SIG-M5 (cell line): ENCODE measurements around the gene SPATA22.
"Not testable (repeated sequence)": the region's sequence is repeated elsewhere in the genome, so short reads cannot be mapped to it uniquely, and the experiment has no call there.

Experiments used
- DNase-seq: peaks from one replicate; lab custom pipeline; 2025; lab: John Stamatoyannopoulos, UW

The SPATA22 gene

DNA sequence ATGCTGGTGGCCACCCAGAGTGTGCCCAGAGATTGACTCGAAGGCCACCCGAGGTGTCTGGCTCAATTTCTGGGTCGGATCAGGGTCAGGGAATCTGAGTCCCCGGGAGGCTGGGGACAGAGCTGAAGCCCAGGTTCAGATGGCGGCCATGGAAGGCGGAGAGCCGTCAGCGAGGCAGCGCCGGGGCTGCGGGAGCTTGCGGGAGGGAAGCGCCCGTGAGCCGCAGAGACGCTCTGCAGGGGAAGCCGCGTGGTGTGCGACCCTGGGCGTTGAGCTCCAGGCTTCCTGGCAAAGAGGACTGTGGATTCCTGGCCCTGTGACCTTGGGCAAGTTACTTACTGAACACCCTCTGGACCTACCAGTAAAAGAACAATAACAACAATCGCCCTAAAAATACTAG, 518 bp upstream of the SPATA22 start:
- no peak for DNase-seq

- DNase-seq, result no peak
Observed at GRCh38 chr17:3469529-3469928, 2.1 kb downstream of the SPATA22 start.

DNA sequence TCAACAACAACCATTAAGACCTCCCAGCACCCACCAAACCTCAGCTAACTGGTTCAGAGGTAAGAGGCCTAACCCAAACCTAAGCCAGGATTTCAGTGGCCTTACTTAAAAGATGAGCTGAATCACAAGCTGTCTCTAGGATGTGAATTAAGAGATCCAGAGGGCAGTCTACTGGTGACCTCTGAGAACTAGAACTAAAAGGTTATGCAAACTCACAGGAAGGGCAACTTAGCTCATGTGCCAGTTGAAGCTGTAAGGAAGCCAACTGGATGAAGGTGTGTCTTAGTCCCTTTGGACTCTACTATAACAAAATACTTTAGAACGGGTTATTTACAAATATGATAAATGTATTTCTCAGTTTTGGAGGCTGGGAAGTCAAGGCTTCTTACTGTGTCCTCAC, 5.3 kb downstream of the SPATA22 start:
- not testable (repeated sequence) for DNase-seq

- no peak for DNase-seq
Observed at GRCh38 chr17:3448059-3448665, 23.5 kb downstream of the SPATA22 start.

DNA sequence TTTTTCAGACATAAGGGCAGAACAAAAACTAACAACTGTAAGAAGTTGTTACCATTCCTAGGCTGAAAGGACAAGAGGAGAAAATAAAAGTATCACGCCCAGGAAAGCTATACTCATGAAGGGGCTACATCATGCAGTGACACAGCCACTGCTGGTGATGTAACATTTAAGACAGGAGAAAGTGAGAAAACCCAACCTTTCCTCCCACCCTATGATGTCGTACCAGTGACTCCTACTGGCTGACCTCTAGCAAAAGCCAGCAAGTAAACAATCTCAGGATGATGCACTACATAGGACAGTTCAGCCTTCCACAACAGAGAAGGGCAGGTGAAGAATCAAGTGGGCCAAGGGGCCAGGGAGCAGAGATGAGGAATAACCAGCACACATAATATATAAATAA, 24.0 kb downstream of the SPATA22 start:
- no peak for DNase-seq

DNA sequence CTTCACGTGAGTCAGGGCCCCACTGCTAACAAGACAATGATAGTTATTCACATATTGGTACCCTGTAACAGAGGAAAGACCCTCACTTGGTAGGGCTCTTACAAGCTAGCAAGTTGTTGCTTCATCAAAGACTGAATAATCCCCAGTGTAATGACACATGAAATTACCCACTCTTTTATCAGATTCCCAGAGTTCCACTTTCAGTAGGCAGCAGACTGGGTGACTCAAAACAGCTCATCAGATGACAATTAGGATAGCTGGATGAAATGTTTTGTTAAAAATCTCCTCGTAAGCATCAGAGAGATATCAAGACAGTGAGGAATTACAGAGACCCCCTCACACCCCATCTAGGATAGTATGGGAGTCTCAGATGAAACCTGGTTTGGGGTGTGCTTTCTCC, 31.2 kb downstream of the SPATA22 start:
- DNase-seq, result no peak

DNA sequence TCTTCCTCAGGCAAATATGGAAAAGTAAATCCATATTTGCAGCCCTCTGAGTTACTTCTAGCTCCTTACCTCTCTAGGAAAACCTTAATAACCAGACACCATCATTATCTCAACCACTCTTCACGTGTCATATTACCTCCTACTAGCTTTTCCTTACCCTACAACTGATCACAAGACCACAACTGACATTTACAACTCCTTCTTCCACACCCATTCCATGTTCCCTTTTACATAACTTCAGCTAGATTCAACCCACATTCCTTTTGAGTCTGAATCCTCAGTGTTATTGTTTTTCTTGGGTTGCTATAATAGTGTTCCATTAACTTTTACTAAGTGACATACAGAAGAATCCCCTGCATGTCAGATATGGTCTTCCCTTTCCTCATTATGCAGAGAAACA, 33.3 kb downstream of the SPATA22 start:
- DNase-seq, result no peak

DNA sequence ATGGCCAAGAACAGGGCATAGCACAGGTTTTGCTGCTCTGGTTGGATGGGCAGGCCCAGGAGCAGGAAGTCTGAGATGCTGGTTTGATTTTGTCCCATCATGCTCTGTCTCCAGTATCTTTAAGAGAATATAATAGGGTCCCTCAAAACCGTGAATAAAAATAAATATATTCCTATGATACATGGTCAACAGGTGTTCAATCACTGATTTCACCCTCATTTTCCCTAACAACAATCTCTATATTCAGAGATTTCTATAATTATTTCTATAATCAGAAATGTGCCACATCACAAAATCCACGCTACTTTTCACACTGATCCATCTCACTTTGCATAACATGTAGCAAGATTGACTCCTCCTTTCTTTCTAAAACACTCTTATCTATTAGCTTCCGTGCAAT, 37.9 kb downstream of the SPATA22 start, which contains the start of gene OR1E2:
Gene OR1E2 (minus strand): TSS at position 101 of the 400 bp plus-strand sequence. CDS start 0 bp downstream, at position 101.
- DNase-seq, result no peak

- DNase-seq, result not testable (repeated sequence)
Observed at GRCh38 chr17:3433215-3433614, 38.4 kb downstream of the SPATA22 start.

GRCh38 chr17:3418222-3418621, 53.4 kb downstream of the SPATA22 start:
- no peak for DNase-seq

- no peak for DNase-seq
Observed at GRCh38 chr17:3415610-3416009, 56.0 kb downstream of the SPATA22 start.

- not testable (repeated sequence) for DNase-seq
Observed at GRCh38 chr17:3412216-3412615, 59.4 kb downstream of the SPATA22 start.

DNA sequence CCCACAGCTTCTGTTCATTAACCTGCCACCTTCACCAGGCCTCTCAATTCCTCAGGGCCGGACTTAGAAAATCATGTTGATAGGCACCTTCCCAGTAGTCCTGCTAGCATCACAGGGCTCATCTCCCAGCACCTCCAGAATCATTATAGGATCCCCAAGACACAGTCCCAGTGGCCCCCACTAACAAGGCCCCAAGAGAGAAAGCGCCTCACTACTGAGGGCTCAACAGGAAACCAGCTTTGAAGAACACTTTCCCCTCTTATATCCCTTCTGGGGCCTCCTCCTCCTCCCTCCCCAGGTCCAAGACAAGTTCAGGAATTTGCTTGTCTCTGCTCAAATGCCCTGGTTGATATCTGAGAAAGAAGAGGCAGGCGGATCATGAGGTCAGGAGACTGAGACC, 60.5 kb downstream of the SPATA22 start, which contains the start of gene OR3A3:
Gene OR3A3 (plus strand): TSS at position 301 of the 400 bp plus-strand sequence.
- no peak for DNase-seq

GRCh38 chr17:3403856-3404255, 67.8 kb downstream of the SPATA22 start:
- DNase-seq, result not testable (repeated sequence)

- DNase-seq, result no peak
Observed at GRCh38 chr17:3401786-3402185, 69.8 kb downstream of the SPATA22 start.

GRCh38 chr17:3400055-3400454, 71.6 kb downstream of the SPATA22 start:
- no peak for DNase-seq

GRCh38 chr17:3398310-3398709, 73.3 kb downstream of the SPATA22 start, which contains the start of gene OR1E1:
TSS of gene OR1E1 (minus strand) at chr17:3398410. CDS start at chr17:3398410, 0 bp downstream.
- DNase-seq, result no peak

DNA sequence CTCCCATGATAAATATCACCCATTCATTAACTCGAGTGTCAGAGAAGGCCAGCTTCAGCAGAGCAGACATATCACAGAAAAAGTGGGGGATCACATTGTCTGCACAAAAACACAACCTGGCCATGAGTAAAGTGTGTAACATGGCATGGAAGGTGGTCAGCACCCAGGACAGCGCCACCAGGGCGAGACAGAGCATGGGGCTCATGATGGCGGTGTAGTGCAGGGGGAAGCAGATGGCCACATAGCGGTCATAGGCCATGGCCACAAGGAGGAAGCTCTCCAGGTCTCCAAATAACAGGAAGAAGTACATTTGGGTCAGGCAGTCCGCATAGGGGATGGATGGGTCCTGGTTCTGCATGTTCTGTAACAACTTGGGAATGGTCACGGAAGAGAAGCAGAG, 73.8 kb downstream of the SPATA22 start:
- not testable (repeated sequence) for DNase-seq
